Ishikawa (cell line): Measurements from ENCODE around the gene FAM184A.

ENCODE experiments used
- CEBPB ChIP-seq: IDR thresholded peaks from 2 replicates; pipeline ENCODE4 v1.6.1; 2012
- CREB1 ChIP-seq: IDR thresholded peaks from 2 replicates; pipeline ENCODE4 v1.6.1; 2012; ENCODE audit warnings: low read depth
- EGR1 ChIP-seq: IDR thresholded peaks from 2 replicates; pipeline ENCODE4 v1.6.1; 2012
- EP300 ChIP-seq: IDR thresholded peaks from 2 replicates; pipeline ENCODE4 v1.6.1; 2012; ENCODE audit warnings: borderline replicate concordance
- FOXM1 ChIP-seq: IDR thresholded peaks from 2 replicates; pipeline ENCODE4 v1.6.1; 2012; ENCODE audit warnings: low read depth, borderline replicate concordance
- MAX ChIP-seq: IDR thresholded peaks from 2 replicates; pipeline ENCODE4 v1.6.1; 2012
- NFIC ChIP-seq: IDR thresholded peaks from 2 replicates; pipeline ENCODE4 v1.6.1; 2012
- RAD21 ChIP-seq: IDR thresholded peaks from 2 replicates; pipeline ENCODE4 v1.6.1; 2012; ENCODE audit warnings: low read depth
- TAF1 ChIP-seq: IDR thresholded peaks from 2 replicates; pipeline ENCODE4 v1.6.1; 2012; ENCODE audit warnings: low read depth, mild to moderate bottlenecking
- TCF12 ChIP-seq: IDR thresholded peaks from 2 replicates; pipeline ENCODE4 v1.6.1; 2012; ENCODE audit warnings: low read depth
- TEAD4 ChIP-seq: IDR thresholded peaks from 2 replicates; pipeline ENCODE4 v1.6.1; 2012
- USF1 ChIP-seq: IDR thresholded peaks from 2 replicates; pipeline ENCODE4 v1.6.1; 2012
- YY1 ChIP-seq: IDR thresholded peaks from 2 replicates; pipeline ENCODE4 v1.6.1; 2012; ENCODE audit warnings: low read depth
- ZBTB7A ChIP-seq: IDR thresholded peaks from 2 replicates; pipeline ENCODE4 v1.6.1; 2012; ENCODE audit warnings: low read depth
- TF ChIP-seq, protein P1 (sequence below): IDR thresholded peaks from 2 replicates; pipeline ENCODE4 v1.6.1; 2012; ENCODE audit warnings: low read depth, mild to moderate bottlenecking

FAM184A gene

GRCh38 chr6:119076173-119076572 is 2.3 kb downstream of the FAM184A start:
- TF ChIP-seq EGR1: no peak
- no peak for TF ChIP-seq YY1
- no peak for TF ChIP-seq USF1
- TF ChIP-seq, protein P1, sequence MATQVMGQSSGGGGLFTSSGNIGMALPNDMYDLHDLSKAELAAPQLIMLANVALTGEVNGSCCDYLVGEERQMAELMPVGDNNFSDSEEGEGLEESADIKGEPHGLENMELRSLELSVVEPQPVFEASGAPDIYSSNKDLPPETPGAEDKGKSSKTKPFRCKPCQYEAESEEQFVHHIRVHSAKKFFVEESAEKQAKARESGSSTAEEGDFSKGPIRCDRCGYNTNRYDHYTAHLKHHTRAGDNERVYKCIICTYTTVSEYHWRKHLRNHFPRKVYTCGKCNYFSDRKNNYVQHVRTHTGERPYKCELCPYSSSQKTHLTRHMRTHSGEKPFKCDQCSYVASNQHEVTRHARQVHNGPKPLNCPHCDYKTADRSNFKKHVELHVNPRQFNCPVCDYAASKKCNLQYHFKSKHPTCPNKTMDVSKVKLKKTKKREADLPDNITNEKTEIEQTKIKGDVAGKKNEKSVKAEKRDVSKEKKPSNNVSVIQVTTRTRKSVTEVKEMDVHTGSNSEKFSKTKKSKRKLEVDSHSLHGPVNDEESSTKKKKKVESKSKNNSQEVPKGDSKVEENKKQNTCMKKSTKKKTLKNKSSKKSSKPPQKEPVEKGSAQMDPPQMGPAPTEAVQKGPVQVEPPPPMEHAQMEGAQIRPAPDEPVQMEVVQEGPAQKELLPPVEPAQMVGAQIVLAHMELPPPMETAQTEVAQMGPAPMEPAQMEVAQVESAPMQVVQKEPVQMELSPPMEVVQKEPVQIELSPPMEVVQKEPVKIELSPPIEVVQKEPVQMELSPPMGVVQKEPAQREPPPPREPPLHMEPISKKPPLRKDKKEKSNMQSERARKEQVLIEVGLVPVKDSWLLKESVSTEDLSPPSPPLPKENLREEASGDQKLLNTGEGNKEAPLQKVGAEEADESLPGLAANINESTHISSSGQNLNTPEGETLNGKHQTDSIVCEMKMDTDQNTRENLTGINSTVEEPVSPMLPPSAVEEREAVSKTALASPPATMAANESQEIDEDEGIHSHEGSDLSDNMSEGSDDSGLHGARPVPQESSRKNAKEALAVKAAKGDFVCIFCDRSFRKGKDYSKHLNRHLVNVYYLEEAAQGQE: no peak
- no peak for TF ChIP-seq RAD21
- no peak for TF ChIP-seq CREB1
- TF ChIP-seq NFIC: no peak
- no peak for TF ChIP-seq TEAD4
- no peak for TF ChIP-seq TAF1
- TF ChIP-seq TCF12: no peak
- TF ChIP-seq ZBTB7A: no peak
- no peak for TF ChIP-seq CEBPB
- no peak for TF ChIP-seq MAX
- no peak for TF ChIP-seq EP300
- no peak for TF ChIP-seq FOXM1

- TF ChIP-seq YY1: no peak
- no peak for TF ChIP-seq EP300
- no peak for TF ChIP-seq RAD21
- TF ChIP-seq FOXM1: no peak
- no peak for TF ChIP-seq TCF12
- TF ChIP-seq CEBPB: no peak
- TF ChIP-seq TEAD4: no peak
- no peak for TF ChIP-seq NFIC
- TF ChIP-seq EGR1: no peak
- TF ChIP-seq ZBTB7A: no peak
- no peak for TF ChIP-seq USF1
Measured at GRCh38 chr6:119075200-119075981, 3.1 kb downstream of the FAM184A start.

GRCh38 chr6:119073307-119074051 is 5.0 kb downstream of the FAM184A start:
- TF ChIP-seq USF1: no peak
- TF ChIP-seq YY1: no peak
- TF ChIP-seq FOXM1: no peak
- no peak for TF ChIP-seq TAF1
- no peak for TF ChIP-seq NFIC
- no peak for TF ChIP-seq CREB1
- TF ChIP-seq EP300: no peak
- no peak for TF ChIP-seq MAX
- TF ChIP-seq TCF12: no peak
- no peak for TF ChIP-seq CEBPB
- TF ChIP-seq, protein P1: no peak
- TF ChIP-seq RAD21: no peak
- TF ChIP-seq EGR1: no peak
- TF ChIP-seq TEAD4: no peak
- TF ChIP-seq ZBTB7A: no peak

GRCh38 chr6:119071576-119071975 is 6.9 kb downstream of the FAM184A start:
- TF ChIP-seq USF1: no peak
- TF ChIP-seq EP300: no peak
- TF ChIP-seq TCF12: no peak
- TF ChIP-seq EGR1: no peak
- TF ChIP-seq CREB1: no peak
- no peak for TF ChIP-seq TAF1
- no peak for TF ChIP-seq TEAD4
- no peak for TF ChIP-seq FOXM1
- no peak for TF ChIP-seq RAD21
- TF ChIP-seq NFIC: no peak
- no peak for TF ChIP-seq MAX
- no peak for TF ChIP-seq ZBTB7A
- no peak for TF ChIP-seq YY1
- TF ChIP-seq, protein P1: no peak
